ENCODE results near the gene SPRING1.

Gene SPRING1

DNA sequence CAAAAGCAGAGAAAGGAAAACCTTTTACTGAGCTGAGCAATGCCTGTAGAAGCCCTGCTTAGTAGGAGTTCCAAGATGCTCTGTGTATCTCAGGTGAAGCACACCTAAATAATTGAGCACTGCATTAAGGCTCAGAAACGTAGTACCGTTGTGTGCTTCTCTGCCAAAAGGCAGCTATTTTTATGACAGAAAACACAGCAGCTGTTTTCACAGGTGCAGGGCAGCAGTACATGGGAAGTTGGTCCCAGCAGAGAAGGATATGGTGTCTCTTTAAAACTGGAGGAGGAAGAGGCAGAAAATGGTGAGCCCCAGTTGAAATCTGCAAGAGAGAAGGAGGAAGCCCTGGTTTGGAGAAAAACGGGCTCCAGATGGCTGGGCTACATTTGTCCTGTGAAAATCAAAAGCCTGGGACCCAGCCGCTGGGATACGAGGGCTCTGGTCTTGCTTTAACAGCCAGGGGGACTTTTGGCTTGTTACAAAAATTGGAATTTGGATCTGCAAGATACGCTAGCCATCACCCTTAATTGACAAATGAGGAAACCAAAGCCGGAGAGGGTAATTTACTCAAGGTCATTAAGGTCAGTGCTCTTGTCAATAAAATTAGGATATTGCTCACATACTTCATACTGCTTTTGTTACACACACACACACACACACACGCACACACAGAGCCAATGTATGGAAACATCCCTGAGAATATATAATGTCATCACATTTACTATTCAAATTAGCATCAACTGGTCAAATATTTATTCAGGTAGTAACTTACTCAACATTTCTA, 27.3 kb downstream of the SPRING1 start:
- DNase-seq (ENCODE audit: low read depth, low spot score), result no peak
- no peak overlapping the region for H3K27ac ChIP-seq

DNA sequence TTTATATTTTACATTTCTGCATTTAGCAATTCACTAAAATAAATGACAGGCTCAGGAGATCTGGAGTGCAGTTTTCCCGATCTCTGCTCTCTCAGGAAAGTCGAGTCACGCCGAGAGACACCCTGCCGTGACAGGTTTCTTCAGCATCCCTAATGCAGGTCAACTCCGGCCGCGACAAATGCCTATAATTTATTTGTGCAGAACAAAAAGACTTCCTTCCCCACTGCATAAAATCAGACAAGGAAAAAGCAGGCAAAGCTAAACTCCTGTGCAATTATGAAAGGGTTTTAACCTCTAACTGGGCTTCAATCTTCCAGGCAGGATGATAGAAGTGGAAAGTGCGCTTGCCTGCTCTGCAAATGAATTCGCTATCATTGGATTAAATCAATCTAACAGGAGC, 28.1 kb downstream of the SPRING1 start:
- DNase-seq (ENCODE audit: low read depth, low spot score), result no peak

DNA sequence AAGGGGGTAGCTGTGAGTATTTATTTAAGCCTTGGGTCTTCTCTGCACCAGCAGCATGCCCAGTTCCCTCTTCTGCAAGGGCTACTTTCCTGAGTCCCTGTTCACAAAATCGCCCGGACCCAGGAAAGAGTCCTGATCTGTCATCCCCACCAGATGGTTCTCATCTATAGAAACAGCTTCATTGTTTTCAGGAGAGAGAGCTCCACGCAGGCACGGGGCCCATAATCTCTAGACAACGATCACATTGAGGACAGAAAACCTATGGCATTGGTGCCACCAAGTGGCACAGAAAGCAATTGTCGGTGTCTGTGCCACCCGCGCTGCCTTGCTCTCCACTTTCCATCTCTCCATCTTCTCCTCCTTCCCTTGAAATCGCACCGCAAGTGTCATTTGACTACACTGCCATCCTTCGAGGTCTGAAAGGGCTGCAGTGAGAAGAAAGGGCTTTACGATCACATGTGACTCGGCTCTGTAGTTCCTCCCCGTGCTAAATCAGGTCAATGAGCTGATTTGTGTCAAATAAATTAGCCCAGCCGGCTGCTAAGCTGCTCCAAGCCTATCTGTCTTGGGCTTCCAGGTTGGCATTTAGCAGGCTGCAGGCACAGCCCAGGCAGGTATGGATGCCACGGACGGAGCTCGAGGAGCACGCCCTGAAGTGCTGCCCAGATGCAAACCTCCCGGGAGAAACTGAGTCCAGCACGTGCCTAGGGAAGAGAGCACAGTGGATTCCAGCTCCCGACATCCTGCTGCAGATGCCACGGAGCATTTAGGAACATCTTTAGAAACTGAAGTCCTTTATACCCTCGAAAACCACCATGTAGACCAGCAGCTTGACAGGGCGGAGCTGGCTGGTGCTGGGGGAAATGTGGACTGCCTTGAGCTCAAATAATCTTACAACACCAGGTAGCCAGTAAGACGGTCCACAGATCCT, 28.8 kb downstream of the SPRING1 start:
- no peak for DNase-seq (ENCODE audit: low read depth, low spot score)
- H3K27ac ChIP-seq, result no peak overlapping the region

More for the DNA sequence above, 28.1 kb downstream of the SPRING1 start:
- H3K27ac ChIP-seq, result no peak overlapping the region

DNA sequence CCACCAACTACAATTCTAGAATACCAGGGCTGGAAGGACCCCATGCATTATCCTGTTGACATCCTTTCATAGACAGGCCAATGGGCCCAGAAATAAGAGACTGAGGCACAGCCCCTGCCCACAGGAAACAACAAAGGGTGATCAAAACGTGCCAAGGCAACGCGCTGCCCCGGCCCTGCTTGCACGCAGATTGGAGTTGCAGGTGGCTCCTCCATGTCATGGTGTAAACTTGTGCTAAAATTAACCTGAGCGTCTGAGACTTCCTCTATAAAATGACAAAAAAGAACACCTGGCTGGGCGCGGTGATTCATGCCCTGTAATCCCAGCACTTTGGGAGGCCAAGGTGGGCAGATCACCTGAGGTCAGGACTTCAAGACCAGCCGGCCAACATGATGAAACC, 30.1 kb downstream of the SPRING1 start:
- no peak for DNase-seq (ENCODE audit: low read depth, low spot score)
- no peak overlapping the region for H3K27ac ChIP-seq

DNA sequence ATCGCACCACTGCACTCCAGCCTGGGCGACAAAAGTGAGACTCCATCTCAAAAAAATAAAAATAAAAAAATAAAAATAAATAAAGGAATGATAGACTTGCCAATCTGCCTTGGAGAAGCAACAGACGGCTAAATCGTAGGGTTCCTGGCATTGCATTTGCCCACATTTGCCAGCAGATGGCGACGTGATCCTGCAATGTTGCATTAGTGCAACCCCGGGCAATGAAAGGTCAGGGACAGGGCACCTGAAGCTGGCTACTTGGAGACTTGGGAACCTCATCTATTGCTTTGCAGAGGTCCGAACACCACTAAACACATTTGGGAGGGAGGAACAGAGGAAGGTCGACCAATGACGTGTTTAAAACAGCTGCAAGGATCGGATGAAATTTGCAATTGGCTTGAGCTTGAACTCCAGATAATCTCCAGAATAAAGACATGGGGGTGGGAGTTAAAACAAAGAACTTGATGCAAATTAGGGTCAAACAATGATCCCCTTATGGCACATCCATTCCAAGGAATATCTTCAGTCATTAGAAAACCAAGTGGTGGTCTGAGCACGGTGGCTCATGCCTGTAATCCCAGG, 34.6 kb downstream of the SPRING1 start:
- H3K27ac ChIP-seq, result no peak overlapping the region
- no peak for DNase-seq (ENCODE audit: low read depth, low spot score)

DNA sequence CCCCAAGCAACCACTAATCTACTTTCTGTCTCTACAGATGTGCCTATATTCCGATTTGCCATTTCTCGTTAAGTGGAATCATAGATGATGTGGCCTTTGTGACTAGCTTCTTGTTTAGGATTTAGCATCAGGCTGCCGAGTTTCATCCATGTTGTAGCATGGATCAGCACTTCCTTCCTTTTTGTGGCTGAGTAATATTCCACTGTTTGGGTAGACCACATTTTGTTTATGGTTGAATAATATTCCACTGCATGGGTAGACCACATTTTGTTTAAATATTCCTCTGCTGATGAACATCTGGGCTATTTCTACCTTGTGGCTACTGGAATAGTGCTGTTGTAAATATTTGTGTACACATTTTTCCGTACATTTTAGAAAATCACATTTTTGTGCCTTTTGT, 36.4 kb downstream of the SPRING1 start:
- H3K27ac ChIP-seq, result no peak overlapping the region
- no peak for DNase-seq (ENCODE audit: low read depth, low spot score)

DNA sequence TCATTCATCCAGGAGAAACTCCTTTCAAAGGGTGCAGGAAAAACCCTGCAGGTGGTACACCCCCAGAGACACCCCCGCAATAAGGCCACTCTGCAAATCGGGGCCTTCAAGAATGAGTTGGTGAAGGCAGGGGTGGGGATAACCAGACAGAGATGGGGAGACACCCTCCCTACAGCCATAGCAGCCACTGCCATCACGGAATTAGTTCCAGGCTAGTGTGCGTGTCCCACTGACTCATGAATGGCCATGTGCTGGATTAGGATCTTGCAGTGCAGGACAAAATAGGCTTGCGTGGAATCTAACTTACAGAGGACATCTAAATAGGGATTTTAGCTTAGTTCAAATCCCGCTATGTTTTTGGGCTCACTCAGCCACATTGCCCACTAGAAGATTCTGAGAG, 37.8 kb downstream of the SPRING1 start:
- H3K27ac ChIP-seq, result no peak overlapping the region
- no peak for DNase-seq (ENCODE audit: low read depth, low spot score)

DNA sequence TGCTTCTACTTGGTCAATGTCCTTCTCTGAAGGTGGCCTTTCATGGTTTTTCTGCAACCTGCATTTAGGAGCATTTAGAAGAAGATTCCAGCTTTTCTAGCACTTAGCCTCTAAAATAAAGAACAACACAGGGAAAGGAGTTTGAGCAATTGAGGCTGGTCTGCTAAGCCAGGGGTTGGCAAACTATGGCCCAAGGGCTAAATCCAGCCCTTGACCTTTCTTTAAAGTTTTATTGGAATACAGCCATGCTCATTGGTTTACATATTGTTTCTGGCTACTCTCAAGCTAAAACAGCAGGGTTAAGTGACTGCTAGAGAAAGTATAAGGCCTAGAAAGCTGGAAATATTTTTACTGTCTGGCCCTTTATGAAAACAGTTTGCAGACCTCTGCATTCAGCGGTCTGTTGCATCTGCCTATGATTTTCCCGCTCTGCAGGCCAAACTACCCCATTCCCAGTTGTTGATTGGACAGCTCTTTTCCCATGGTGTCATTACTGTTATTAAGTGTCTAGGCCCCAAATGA, 39.3 kb downstream of the SPRING1 start:
- DNase-seq (ENCODE audit: low read depth, low spot score), result no peak
- no peak overlapping the region for H3K27ac ChIP-seq

DNA sequence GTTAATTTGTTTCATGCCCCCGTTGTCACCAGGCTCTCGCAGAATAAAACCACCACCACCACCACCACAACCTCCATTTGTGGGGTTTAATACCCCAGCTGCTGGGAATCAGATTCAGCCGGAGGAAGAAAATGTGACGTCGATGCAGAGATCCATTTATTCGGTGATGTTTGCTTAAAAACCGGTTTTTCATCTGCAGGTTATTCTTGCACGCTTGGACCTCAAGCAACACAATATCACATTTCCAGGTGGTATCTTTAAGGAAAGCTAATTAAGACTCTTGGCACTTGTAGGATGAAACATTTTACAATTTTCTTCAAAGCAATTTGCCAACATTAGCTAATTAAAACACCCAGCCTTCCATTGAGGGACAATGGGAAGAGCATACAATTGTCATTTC, 39.8 kb downstream of the SPRING1 start:
- H3K27ac ChIP-seq, result no peak overlapping the region
- no peak for DNase-seq (ENCODE audit: low read depth, low spot score)

DNA sequence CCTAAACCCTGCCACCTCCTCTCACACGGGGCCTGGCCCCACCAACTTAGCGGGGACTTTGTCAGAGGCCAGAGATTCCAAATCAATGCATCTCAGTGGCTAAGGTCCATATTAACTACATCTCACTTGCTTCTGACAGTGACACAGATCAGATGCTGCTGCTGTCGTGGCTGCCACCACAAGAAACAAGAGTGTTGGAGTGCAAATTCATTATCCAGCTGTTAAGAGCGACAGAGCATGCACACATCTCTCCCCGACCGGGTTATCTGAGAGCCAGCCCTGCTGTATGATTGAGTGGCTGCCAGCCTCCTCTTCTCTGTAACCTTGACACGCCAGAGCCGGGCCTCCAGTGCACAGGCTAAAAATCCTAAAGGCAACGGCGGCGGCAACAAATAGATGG, 40.2 kb downstream of the SPRING1 start:
- no peak overlapping the region for H3K27ac ChIP-seq
- no peak for DNase-seq (ENCODE audit: low read depth, low spot score)

DNA sequence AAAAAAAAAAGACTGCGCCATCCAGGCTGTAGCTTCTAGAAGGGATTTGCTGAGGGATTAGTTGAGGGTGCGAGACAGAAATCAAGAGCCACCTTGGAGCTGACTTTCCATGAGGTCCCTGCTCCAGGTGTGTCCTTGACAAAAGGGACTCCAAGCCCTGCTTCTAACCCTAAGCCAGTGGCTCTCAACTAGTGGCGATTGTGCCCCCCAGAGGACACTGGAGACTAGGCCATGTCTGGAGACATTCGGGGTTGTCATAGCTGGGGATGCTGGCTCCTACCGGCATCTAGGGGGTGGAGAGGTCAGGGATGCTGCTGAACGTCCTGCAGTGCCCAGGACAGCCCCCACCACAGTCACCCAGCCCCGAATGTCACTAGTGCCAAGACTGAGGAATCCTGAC, 40.6 kb downstream of the SPRING1 start:
- no peak overlapping the region for H3K27ac ChIP-seq
- DNase-seq (ENCODE audit: low read depth, low spot score), result no peak

DNA sequence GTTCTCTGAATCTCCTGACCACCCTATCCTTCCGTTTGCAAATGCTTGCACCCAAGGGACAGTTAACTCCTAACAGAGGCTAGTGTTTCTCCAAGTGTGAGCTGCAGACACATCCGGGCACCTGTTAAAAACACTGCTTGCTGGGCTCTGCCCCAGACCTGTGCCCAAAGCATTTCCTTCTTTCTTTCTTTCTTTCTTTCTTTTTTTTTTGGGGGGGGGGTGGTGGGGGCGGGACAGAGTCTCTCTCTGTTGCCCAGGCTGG, 42.5 kb downstream of the SPRING1 start:
- no peak for DNase-seq (ENCODE audit: low read depth, low spot score)
- H3K27ac ChIP-seq, result no peak overlapping the region

DNA sequence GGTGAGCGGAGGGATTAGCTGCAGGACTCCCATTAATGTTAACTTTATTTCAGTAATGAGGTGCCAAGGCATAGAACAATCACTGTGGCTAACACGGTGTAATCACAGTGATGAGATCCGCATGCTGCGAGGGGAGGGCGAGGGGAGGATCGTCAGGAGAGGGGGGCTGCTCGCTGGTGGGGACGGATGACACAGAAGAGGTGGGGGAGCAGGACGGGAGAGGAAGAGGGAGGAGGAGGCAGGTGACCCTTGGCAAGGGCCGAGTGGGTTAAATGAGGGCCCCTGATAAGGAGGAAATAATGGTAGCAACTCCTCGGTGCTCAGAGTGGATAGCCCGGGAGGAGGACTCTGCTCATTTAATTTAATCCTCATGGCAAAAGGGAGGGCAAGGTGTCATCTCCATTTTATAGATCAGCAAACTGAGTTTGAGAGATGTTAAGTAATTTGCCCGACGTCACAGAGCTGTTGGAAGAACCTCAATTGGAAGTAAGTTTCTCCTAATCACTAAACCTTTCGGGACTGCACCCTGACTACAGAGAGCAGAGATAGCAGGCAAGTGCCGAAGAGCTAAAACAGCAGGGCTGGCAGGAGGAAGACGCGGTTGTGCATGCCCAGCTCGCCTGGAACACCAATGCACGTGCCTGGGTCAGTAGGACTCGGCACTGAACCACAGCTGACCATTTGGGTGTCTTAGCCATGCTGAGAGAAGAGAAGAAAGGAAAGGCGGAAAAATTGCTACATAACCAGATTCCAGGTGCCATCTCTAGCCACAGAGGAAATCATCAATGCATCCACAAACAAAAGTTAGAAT, 43.0 kb downstream of the SPRING1 start:
- DNase-seq (ENCODE audit: low read depth, low spot score), result no peak
- H3K27ac ChIP-seq, result no peak overlapping the region

DNA sequence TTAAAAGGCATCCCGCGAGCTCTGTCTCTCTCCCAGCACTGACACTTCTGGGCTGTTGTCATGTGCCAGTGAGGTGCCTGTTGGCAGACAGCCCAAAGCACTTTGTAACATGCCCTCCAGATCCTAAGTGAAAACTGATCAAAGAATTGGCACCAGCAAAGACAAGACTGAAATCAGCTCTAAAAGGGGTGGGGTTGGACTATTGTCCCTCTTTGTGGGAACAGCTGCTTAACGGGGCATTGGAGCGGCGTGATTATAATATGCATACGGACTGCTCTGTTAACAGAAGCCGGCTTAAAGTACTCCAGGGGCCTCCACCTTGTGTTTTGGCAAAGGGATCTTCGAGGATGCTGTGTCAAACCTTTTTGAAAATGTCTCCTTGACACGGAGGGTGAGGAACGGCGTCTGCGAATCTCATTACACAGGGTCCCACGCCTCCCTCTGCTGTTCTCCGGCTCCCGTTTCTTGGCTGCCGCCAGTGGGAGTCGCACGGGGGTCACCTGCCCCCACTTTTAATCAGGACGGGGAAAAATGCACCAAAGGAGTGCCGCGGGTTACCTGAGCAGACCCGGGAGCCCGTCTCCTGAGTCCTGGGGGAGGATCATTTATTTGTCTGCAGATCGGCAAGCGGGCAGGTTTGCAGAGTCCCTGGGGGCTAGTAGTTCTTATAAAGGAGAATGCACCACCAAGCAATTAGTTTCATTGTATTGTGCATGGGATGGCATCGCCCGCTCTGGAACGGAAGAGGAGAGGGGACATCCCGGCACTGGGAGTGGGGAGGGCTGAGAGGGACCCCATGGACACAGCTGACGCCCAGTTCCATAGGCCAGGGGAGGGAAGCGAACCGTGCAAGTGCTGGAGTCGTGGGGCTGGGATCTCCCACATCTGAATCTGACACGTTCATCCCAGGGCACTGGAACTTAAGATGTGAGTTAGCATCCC, 44.3 kb downstream of the SPRING1 start:
- no peak overlapping the region for H3K27ac ChIP-seq
- no peak for DNase-seq (ENCODE audit: low read depth, low spot score)

DNA sequence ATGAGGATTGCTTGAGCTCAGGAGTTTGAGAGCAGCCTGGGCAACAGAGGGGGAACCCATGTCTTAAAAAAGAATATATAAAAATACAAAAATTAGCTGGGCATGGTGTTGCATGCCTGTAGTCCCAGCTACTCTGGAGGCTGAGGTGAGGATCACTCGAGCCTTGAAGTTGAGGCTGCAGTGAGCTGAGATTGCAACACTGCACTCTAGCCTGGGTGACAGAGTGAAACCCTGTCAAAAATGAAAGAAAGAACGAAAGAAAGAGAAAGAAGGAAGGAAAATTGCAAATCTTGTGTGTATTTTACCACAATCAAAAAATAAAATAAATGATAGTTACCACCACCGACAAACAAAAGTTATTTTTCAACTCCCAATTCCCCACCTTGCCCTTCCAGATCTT, 45.3 kb downstream of the SPRING1 start:
- no peak for DNase-seq (ENCODE audit: low read depth, low spot score)

DNA sequence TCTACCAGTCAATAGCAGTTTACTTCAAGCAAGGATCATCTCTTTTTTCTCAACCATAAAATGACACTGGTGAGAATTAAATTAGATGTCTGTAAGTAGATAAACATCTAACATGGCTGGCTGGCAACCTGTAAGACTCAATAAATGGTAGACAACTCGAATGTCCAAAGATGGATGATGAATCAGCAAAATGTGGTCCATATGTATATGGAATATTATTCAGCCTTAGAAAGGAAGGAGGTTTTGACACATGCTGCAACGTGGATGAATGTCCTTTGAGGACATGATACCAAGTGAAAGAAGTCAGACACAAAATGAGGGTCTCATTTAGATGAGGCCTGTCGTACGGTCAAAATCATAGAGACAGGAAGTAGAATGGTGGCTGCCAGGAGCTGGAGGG, 46.2 kb downstream of the SPRING1 start:
- no peak overlapping the region for H3K27ac ChIP-seq
- no peak for DNase-seq (ENCODE audit: low read depth, low spot score)

More for the DNA sequence above, 45.3 kb downstream of the SPRING1 start:
- H3K27ac ChIP-seq, result no peak overlapping the region

DNA sequence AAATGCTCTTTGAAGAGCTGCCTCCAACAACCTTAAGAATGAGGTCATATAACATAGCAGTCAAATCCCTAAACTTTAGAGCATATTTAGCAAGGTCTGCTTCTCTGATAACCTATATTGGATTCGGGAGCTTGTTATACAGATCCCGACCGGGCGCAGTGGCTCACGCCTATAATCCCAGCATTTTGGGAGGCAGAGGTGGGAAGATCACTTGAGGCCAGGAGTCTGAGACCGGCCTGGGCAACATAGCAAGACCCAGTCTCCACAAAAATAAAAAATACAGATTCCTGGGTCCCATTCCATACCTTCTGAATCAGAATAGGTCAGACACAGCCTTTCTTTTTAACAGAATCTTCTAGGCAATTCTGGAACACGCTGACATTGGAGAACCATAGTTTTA, 46.7 kb downstream of the SPRING1 start:
- no peak overlapping the region for H3K27ac ChIP-seq
- no peak for DNase-seq (ENCODE audit: low read depth, low spot score)

DNA sequence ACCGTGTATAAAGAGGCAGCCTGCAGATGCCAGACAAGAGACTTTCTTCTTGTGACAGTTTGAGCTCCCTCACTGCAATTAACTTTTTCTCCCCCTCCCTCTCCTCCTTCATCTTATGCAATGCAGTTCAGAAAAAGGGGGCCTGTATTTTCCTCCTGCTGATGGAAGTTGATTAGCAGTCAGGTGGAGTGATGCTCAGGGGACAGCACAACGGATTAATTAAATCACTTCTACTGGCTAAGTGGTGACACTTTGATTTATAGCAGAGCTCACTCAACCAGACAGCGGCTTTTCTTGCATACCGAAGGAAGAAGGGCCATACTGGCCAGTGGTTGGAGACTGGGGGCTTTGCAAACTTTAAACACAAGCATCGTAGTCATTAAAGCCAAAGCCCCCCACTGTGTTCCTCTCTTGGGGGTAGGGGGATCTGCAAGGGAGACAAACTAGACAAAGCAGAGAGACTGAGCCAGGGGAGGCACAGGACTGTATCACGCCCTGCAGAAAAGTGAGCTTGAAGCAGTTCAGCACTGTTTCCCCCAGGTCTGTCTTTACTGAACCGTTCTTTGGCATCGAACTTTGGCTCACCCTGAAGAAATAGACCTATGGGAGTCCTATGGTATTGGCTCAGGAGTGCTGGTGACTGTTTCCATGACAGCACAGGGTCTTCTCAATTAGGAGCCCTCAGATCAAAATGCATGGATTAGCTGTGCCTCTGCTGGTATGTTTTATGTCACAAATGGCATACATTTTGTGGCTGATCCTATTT, 47.7 kb downstream of the SPRING1 start:
- H3K27ac ChIP-seq, result no peak overlapping the region
- no peak for DNase-seq (ENCODE audit: low read depth, low spot score)

DNA sequence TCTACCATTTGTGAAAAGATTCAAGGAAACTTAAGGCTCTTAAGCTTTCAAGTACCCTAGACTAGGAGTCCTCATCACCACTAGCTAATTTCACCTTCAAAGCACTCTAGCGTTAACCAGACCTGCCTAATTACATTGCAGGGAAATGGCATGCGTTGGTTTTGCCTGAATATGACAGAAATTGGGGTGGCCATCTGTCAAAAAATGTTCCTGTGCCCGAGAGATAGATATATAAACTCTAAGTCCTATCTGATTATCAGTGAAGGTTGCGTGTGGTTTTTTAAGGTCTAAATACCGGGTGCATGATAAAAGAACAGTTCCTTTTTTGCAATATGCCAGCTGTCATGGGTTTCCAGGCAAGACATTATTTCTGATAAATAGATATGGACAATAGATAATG, 48.3 kb downstream of the SPRING1 start:
- H3K27ac ChIP-seq, result no peak overlapping the region
- no peak for DNase-seq (ENCODE audit: low read depth, low spot score)
